Left renal pelvis (tissue), 4 donors: ENCODE measurements around the gene SAMD8. TPM values are rescaled to one million over a fixed set of nuclear protein-coding genes. Genes with fewer than 3 reads are reported as not detected.
"Not testable (repeated sequence)": the region's sequence is repeated elsewhere in the genome, so short reads cannot be mapped to it uniquely, and the experiment has no call there.

ENCODE experiments used
- DNase-seq, 4 donors: peaks; one replicate each; pipeline ENCODE4 v3.0.0-alpha.2; 2013; ENCODE audit warnings: low read depth in 4 of 4, low spot score in 3 of 4
- polyA plus RNA-seq, 4 donors: library from polyadenylated mRNA; unstranded; fragments of 120-200 nt; gene quantifications; one replicate each; pipeline ENCODE4 v1.2.1, GENCODE V29; 2013; ENCODE audit not compliant: insufficient read length in 4 of 4

Gene SAMD8
- polyA plus RNA-seq, 4 donors = 14.2 to 20.1 (median 15.0) TPM

DNA sequence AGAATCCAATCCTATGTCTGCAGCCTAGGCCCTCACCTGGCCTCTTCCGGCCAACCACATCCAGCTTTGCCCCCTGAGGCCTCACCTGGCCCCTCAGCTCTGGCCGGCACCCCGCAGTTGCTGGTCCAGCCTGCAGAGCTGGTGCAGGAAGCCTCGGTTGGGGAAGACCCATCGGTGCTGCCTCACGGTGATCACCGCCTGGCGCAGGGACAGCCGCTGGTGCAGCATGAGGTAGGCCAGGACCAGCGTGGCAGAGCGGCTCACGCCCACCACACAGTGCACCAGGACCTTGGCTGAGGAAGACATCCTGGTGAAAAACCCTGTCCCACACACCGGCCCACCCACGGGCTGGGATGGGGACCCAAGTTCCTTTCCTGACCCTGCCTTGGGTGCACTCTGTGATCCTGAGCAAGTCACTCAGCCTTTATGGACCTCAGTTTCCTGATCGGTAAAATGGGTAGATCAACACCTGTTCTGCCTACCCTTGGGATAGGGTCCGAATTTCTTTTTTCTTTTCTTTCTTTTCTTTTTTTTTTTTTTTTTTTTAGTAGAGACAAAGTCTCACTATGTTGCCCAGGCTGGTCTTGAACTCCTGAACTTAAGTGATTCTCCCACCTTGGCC lies 5.8 kb upstream of the SAMD8 start:
- no peak for DNase-seq

DNA sequence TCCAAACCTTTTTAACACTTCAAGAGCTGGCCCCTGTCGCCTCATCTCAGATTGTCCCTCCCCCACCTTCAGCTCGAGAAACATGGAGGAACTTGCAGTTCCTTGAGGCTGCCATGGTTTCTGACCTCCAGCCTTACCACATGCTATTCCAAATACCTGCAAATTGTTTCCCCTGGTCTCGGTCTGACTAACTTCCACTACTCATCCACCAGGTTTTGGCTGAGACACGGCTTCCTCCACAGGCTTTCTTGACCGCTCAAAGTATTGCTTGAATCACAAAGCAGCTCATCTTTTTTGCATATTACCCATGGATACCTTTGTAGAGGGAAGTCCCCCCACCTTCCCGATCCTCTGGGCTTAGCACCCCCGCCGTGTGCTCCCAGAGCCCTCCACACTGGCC lies 5.2 kb upstream of the SAMD8 start:
- no peak for DNase-seq

DNA sequence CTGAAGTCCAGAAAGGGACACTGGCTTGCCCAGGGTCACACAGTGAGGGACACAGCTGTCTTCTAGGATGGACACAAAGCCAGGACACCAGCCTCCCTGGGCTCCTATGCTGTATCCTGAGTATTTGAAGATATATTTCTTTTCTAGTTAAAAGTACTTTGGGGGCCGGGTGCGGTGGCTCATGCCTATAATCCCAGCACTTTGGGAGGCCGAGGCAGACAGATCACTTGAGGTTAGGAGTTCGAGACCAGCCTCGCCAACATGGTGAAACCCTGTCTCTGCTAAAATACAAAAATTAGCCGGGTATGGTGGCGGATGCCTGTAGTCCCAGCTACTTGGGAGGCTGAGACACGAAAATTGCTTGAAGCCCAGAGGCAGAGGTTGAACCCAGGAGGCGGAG lies 4.6 kb upstream of the SAMD8 start:
- DNase-seq = not testable (repeated sequence)

DNA sequence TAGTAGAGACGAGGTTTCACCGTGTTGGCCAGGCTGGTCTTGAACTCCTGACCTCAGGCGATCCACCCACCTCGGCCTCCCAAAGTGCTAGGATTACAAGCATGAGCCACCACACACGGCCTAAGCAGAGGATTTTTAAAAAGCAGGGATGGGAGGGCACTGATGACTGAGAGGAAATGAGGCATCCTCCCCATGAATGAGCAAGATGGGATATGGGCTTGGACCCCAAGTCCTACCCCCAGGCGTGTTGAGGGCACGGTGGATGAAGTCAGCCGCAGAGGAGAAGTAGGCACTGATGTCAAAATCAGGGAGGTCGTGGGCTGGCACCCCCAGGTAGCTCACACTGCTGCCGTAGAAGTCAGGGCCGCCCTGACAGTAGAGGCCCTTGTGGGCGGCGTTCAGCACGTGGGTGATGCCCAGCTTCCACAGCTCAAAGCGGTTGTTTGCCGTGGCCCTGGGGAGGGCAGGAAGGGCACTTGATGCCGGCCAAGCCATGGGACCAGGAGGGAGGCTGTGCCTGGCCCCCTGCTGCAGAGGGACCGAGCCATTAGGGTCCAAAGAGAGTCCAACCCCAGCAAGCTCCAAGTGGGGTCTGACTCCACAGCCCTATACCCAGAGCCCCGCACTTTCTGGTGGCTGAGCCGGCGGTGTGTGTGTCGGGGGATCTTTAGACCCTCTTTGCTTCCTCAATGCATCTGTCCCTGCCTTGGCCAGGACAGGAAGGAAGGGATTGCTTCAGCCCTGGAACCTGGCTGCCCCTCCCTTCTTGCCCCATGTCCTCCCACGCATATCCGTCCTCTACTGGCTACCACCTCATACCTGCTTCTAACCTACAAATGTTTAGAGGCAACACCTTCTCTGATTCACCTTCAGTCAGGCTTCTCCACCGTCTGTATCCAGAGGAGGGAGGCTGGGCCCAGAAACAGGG lies 3.4 kb upstream of the SAMD8 start:
- DNase-seq = no peak

DNA sequence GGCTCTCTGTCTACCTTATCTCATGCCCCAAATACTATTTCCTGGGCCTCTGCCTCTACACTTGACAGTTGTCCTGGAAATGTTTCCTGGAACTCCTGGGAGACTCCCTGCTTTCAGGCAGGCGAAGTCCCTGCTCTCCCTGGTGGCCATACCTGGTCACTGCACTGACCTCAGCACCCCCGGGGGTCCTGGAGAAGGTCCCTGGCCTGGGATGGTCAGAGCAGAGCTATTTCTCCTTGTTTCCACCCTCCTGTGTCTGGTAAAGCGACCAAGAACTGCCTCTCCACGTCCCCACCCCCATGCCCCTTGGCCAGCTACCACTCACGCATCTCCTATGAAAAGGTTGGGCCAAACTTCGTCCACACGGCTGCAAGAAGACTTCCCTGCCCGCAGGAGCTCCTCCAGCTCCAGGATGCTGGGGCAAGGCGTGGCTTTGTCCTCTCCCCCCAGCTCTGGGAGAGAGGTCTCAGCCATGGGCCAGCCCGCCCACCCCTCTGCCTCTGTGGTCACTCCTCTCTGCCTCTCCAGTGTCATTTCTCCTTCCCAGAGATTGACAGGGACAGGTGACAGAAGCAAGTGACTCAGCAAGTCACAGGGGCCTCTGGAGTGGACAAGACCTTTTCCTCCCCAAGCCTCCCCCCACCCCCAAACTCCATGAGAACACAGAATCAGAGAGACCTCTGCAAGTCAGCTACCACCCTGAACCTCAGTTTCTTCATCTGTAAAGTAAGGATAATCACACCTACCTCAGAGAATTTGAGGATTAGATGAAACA lies 2.6 kb upstream of the SAMD8 start:
- no peak for DNase-seq

DNA sequence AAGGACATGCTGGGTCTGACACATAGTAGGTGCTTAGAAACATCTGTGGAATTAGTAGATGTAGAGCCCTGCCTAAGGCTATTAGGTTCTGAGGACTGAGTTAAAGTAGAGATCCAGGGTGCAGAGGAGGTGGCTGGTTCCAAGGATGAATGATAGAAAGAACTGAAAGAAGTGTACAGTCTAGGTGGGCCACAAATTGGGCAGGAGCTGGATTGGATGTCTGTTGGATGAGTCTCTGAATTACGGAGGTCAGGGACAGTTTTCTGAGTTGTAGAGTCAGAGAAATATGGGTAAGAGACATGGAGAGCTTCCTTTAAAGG lies 2.0 kb upstream of the SAMD8 start:
- no peak for DNase-seq

DNA sequence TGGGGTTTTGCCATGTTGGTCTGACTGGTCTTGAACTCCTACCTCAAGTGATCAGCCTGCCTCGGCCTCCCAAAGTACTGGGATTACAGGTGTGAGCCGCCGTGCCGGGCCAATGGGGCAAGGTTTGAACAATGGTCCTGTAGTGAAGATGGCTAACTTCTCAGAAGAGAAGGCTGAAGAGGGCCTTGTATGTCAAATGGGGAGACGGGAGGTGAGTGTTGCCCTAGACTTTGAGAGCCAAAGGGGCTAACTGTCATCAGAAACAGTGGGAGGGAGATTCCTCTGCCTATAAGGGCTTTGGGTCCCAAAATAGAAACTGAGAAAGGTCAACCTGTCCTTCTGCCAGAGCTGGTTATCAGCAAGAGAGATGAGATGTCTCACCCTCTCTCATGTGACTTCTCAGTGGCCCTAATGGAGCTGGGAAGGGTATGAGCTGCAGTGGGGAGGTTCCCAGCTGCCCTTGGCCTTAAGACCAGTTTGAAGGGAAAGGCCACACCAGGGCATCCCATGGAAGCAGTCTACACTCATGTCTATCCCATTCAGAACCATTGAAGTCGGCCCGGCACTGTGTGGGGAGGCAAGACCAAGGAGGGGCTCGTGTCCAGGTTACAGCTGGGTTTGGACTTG lies 1.3 kb upstream of the SAMD8 start:
- no peak for DNase-seq

DNA sequence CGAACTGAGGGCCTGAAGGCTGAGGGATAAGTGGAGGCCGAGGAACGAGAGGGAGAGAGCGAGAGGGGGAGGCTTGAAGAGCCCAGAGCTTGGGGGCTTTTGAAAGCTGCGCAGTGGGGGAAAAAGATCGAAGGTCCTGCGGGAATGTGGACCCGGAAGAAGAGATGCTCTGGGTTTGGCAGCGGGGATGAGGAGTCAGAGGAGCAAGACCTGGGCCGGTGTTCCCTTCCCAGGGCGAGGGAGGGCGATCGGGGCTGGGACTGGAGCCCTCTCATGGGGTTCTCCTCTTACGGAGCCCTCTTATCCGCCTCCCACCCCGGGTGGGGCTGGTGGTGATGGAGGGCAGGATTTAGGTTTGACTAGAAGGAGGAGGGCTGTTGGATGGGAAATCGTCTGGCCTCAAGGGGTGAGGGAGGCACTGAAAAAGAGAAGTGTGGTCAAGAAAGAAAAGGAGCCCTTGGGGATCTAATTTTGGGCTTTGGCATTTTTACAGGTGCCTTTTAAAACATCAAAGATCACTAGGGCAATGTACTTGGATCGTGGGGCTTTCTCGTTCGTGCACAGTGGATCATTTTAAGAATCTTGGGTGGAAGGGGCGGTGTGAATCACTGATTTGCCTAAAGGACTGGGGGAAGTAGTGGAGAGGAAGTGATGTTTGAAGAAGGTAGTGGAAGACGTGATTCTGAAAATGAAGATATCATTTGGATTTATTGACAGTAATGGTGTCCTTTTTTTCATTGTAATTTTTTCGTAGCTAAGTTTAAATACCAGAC lies 637 bp downstream of the SAMD8 start:
- peak in 2 of 4 donors; percentile 37 to 41 for DNase-seq

DNA sequence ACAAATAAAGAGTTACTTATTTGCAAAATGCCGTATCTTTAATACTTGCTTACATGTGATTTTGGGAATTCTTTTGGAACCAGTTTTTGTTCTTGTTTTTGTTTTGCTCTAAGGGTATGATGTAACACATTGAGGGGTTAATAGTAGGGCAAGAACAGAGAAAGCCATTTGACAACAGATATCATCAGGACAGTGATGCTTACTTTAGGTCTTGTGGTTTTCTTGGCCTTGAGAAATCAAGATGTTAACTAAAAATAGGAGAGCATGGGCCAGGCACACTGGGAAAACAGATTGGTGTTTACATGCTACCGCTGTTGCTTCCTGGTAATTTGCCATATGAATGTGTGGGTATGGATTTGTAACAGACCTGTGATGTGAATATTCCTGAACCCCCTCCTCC lies 3.7 kb downstream of the SAMD8 start:
- no peak for DNase-seq

DNA sequence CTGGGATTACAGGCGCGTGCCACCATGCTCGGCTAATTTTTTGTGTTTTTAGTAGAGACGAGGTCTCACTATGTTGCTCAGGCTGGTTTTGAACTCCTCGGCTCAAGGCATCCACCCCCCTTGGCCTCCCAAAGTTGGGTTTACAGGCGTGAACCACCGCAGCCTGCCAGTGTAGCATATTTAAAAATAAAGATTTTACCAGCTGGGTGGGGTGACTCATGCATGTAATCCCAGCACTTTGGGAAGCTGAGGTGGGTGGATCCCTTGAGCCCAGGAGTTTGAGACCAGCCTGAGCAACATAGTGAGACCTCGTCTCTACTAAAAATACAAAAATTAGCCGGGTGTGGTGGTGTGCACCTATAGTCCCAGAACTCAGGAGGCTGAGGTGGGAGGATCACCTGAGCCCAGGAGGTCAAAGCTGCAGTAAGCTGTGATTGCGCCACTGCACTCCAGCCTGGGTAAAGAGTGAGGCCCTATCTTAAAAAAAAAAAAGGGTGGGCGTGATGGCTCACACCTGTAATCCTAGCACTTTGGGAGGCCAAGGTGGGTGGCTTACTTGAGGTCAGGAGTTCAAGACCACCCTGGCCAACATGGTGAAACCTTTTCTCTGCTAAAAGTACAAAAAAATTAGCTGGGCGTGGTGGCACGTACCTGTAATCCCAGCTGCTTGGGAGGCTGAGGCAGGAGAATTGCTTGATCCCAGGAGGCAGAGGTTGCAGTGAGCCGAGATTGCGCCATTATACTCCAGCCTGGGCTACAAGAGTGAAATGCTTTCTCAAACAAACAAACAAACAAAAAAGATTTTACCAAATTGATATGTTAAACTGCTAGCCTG lies 5.7 kb downstream of the SAMD8 start:
- DNase-seq = not testable (repeated sequence)

DNA sequence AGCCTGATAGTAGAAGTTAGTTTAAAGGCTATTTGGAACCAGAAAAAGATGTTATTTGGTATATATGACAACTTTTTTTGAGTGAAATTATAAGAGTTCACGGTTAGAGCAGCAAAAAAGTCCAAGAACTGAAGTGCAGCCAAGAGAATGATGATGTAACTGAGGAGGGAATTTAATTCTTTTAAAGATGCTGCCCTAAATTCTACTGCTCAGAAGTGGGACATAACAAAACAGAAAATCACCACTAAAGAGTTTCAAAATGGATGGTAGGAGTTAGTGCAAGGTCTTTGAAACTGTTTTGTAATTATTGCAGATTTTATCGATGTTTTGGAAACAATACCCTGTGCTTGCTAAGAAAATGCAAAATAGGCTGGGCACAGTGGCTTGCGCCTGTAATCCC lies 6.5 kb downstream of the SAMD8 start:
- no peak for DNase-seq

DNA sequence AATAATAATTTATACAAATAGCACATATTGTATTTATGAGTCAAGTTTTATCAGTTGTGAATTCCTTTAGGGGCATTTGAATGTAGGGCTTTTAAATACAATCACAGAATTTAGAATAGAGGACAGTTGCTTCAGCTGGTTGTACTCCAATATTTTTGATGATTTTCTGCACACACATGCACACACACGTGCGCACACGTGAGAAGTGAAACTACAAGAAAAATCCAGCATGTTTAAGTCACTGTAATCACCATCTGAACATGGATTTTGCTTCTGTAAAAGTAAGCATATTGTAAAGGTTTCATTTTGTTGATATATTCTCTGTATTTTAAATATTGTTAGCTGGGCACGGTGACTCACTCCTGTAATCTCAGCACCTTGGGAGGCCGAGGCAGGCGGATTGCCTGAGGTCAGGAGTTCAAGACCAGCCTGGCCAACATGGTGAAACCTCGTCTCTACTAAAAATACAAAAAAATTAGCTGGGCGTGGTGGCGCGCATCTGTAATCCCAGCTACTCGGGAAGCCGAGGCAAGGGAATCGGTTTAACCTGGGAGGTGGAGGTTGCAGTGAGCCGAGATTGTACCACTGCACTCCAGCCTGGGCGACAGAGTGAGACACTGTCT lies 8.1 kb downstream of the SAMD8 start:
- not testable (repeated sequence) for DNase-seq

DNA sequence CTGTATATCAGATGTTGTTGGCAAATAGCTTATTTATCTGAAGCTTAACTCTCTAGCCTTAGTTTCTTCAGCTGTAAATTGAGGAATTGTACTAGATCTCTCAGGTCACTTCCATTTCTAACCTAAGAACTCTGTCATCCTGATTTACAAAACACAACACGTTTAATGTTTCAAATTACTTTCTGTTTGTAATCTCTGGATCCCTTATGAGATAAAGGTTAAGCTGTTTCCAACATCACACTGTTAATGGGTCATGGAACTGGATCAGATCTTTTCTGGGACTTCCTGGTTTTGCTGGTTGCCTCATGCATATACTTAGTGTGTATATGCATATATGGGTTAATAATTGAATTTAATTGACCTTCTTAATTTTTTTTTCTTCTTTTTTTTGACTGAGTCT lies 9.9 kb downstream of the SAMD8 start:
- DNase-seq = no peak

DNA sequence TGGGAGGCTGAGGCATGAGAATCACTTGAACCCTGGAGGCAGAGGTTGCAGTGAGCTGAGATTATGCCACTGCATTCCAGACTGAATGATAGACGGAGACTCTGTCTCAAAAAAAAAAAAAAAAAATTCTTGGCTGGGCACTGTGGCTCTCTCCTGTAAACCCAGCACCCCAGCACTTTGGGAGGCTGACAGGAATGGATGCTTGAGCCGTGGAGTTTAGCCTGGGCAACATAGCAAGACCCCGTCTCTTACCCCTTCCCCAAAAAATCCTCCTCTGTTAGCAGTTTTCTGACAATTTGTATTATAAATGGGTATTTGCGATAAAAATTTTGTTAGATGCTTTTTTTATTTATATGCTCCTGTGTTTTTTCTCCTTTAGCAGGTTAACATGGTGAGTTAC lies 11.0 kb downstream of the SAMD8 start:
- DNase-seq = no peak

DNA sequence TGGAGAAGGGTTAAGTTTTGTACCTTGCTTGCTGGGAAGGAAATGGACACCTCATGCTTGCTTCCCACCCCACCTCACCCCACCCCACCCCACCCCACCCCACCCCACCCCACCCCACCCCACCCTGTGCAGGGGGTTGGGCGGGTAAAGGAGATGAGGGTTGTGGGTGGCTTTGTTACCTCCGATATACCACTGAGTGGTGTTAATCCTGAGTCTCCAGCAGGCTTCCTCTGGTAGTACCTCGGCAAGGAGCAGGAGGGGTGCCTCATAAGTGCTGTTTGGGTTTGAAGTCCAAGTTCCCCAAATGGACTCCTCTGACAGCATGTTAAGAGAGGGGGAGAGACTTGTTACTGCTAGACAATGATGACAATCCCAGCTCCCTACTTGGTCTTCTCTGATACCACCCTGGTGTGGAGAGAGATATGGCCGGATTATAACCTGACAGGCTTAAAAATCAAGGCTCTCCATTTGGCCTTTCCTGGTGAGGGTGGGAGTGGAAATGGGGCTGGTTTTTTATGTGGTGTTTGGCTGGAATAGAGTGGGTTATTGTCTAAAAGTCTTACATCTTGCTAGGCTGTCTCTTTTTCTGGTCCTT lies 11.7 kb downstream of the SAMD8 start:
- no peak for DNase-seq

DNA sequence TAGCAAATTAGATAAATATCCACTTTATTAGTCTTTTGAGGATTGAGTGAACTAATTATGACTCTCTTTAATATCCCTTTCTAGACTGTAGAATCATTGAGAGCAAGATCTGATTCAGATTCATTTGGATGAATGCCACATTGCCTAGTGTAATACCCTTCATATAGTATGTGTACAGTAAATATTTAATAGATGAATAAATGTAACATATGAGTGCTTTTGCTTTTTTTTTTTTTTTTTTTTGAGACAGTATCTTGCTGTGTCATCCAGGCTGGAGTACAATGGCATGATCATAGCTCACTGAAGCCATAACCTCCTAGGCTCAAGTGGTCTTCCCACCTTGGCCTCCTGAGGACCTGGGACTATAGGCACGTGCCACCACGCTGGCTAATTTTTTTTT lies 14.8 kb downstream of the SAMD8 start:
- DNase-seq = no peak

DNA sequence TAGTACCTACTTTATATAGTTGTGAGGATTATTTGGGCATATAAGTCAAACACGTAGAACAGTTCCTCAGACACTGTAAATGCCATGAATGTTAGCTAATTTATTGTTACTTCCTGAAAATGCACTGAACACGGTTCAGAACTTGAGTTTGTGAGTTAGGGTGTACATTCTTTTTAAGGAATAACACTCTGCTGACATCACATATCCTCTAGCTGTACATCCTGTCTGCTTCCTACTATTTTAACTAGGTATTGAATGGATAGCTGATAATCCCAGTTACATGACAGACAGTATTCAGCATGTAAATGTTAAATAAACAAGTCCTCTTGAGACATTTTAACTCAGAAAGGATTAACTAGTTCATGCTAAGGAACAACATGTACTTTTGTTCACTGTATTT lies 16.0 kb downstream of the SAMD8 start:
- no peak for DNase-seq

DNA sequence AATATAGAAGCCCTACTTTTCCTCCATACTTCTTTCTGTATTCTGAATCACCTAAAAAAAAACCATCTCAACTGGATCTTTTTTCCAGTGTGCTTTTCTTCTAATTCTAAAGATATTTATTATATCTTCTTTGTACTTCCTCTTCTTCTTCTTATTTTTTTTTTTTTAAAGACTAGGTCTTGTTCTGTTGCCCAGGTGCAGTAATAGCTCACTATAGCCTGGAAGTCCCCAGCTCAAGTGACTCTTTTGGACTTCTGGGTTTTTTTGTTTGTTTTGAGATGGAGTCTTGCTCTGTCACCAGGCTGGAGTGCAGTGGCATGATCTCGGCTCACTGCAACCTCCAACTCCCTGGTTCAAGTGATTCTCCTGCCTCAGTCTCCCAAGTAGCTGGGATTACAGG lies 17.5 kb downstream of the SAMD8 start:
- not testable (repeated sequence) for DNase-seq

DNA sequence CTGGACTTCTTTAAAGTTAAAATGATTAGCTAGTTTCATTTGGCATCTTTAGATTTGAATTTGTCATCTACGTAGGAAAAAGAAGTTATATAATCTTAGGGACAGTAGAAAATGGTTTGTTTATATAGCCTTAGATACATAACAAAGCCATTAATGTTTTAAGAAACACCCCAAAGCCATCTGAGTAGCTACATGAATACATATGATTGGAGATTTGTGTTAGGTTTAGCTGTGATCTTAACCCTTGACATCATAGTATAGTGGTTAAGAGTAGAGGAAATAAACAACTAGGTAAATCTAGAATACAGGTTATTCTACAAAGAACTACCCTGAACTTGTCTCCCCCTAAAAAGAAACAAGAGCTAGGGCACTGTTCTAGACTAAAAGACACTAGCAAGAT lies 18.1 kb downstream of the SAMD8 start:
- no peak for DNase-seq
